HCT116 (cell line): ENCODE data around the gene IL17REL. TPM values are rescaled to one million over a fixed set of nuclear protein-coding genes. Genes with fewer than 3 reads are reported as not detected.
A peak's percentile ranks its signal among the peaks of the same experiment; 100 is the strongest.

Source experiments
- ATAC-seq: fragments of 200-7000 bp; cut with Tn5 transposase; 2 replicates; pipeline ENCODE4 v1.9.1; 2020; ENCODE audit warnings: mild to moderate bottlenecking, moderate library complexity
- BruUV-seq: library from RNA; stranded (reverse); fragments of 400-500 nt; replicated peaks from 2 replicates; lab custom pipeline; 2021; lab: Mats Ljungman, UMichigan
- CTCF ChIA-PET: fragments of 300-600 bp; sonication (Branson Sonifier 250); formaldehyde crosslinking; loops from one replicate; lab custom pipeline; 2021; ENCODE audit warnings: antibody characterized with exemption; lab: Charles Lee
- POLR2A ChIA-PET: fragments of 300-600, 350-600 bp; sonication (Branson Sonifier 250); formaldehyde crosslinking; loops from one replicate; lab custom pipeline; 2021; ENCODE audit warnings: antibody characterized with exemption; lab: Charles Lee
- RAD21 ChIA-PET, 2 experiments: fragments of 300-600 bp; sonication (Branson Sonifier 250); formaldehyde crosslinking; loops; one replicate each; lab custom pipeline; 2023; ENCODE audit warnings: low total read pairs in 2 of 2; ENCODE audit not compliant: uncharacterized antibody in 2 of 2, unreplicated experiment in 2 of 2, low non-redundant PET in 1 of 2; lab: Charles Lee
- DNase-seq: peaks from one replicate; pipeline ENCODE4 v3.0.0-alpha.2; 2010; ENCODE audit warnings: low read depth, low spot score
- H2AFZ ChIP-seq: fragments of 200-600 bp; shearing (Covaris generic), sonication (generic); 2 replicates; pipeline ENCODE4 v1.6.1; 2017; ENCODE audit warnings: low read depth, mixed run types, mixed read lengths, antibody characterized with exemption, low read length; ENCODE audit not compliant: poor library complexity, severe bottlenecking
- H3K27ac ChIP-seq: 2 replicates; pipeline ENCODE4 v1.5.1; 2012; ENCODE audit warnings: low read depth, low read length
- H3K27me3 ChIP-seq: fragments of 200-600 bp; sonication (generic); 2 replicates; pipeline ENCODE4 v1.6.1; 2016; ENCODE audit warnings: mixed run types, low read length, mixed read lengths; ENCODE audit not compliant: insufficient read depth
- H3K36me3 ChIP-seq, 2 experiments: fragments of 200-500 bp in 1 of 2; fragments of 200-600 bp in 1 of 2; sonication (Bioruptor generic) in 1 of 2; sonication (generic) in 1 of 2; 2 replicates each; pipeline versions ENCODE4 v1.5.1 to v1.6.1; 2014 to 2016; ENCODE audit warnings: low read length in 2 of 2, inconsistent platforms in 1 of 2, mixed read lengths in 1 of 2, mixed run types in 1 of 2; ENCODE audit not compliant: insufficient read depth in 2 of 2, control insufficient read depth in 1 of 2
- H3K4me1 ChIP-seq, 2 experiments: fragments of 200-600 bp in 1 of 2; sonication (generic) in 1 of 2; 2 replicates each; pipeline versions ENCODE4 v1.5.1 to v1.6.1; 2012 to 2017; ENCODE audit warnings: low read length in 2 of 2, inconsistent platforms in 1 of 2, mild to moderate bottlenecking in 1 of 2, mixed read lengths in 1 of 2, mixed run types in 1 of 2, moderate library complexity in 1 of 2; ENCODE audit not compliant: insufficient read depth in 2 of 2, control insufficient read depth in 1 of 2
- H3K4me2 ChIP-seq: fragments of 200-600 bp; sonication (generic); 2 replicates; pipeline ENCODE4 v1.6.1; 2017; ENCODE audit warnings: mixed run types, low read length, mixed read lengths
- H3K4me3 ChIP-seq, 2 experiments: fragments of 200-600 bp in 1 of 2; sonication (generic) in 1 of 2; replicated peaks in 1 of 2; 2 replicates each; pipeline ENCODE4 v1.5.1; 2011 to 2016; ENCODE audit warnings: low read length in 2 of 2, control low read depth in 1 of 2, low read depth in 1 of 2, mild to moderate bottlenecking in 1 of 2, mixed read lengths in 1 of 2, mixed run types in 1 of 2
- H3K79me2 ChIP-seq: fragments of 200-600 bp; sonication (generic); 2 replicates; pipeline ENCODE4 v1.6.1; 2017; ENCODE audit warnings: mild to moderate bottlenecking, mixed run types, low read length, moderate library complexity, mixed read lengths; ENCODE audit not compliant: insufficient read depth
- H3K9ac ChIP-seq: fragments of 200-600 bp; sonication (generic); 2 replicates; pipeline ENCODE4 v1.6.1; 2016; ENCODE audit warnings: low read length, mixed read lengths
- H3K9me2 ChIP-seq: fragments of 200-600 bp; sonication (generic), shearing (Covaris generic); 2 replicates; pipeline ENCODE4 v1.6.1; 2017; ENCODE audit warnings: mixed run types, mild to moderate bottlenecking, moderate library complexity; ENCODE audit not compliant: insufficient read depth
- H3K9me3 ChIP-seq, 2 experiments: fragments of 200-500 bp in 1 of 2; fragments of 200-600 bp in 1 of 2; sonication (Bioruptor generic) in 1 of 2; sonication (generic) in 1 of 2; 2 replicates each; pipeline ENCODE4 v1.6.1; 2014 to 2017; ENCODE audit warnings: low read length in 2 of 2, mixed read lengths in 2 of 2, inconsistent platforms in 1 of 2, low read depth in 1 of 2, mild to moderate bottlenecking in 1 of 2, mixed run types in 1 of 2, moderate library complexity in 1 of 2; ENCODE audit not compliant: control insufficient read depth in 1 of 2, insufficient read depth in 1 of 2
- H4K20me1 ChIP-seq: fragments of 200-600 bp; sonication (generic), shearing (Covaris generic); 2 replicates; pipeline ENCODE4 v1.6.1; 2017; ENCODE audit warnings: mixed run types, mild to moderate bottlenecking, moderate library complexity; ENCODE audit not compliant: insufficient read depth
- ATF3 ChIP-seq: IDR thresholded peaks from 2 replicates; pipeline ENCODE4 v1.6.1; 2012
- CBX3 ChIP-seq: IDR thresholded peaks from 2 replicates; pipeline ENCODE4 v1.6.1; 2012; ENCODE audit warnings: low read depth
- CEBPB ChIP-seq: IDR thresholded peaks from 2 replicates; pipeline ENCODE4 v1.6.1; 2012; ENCODE audit warnings: low read depth
- EGR1 ChIP-seq: IDR thresholded peaks from 2 replicates; pipeline ENCODE4 v1.6.1; 2012; ENCODE audit warnings: low read depth
- ELF1 ChIP-seq: IDR thresholded peaks from 2 replicates; pipeline ENCODE4 v1.6.1; 2012; ENCODE audit warnings: low read depth, borderline replicate concordance
- EZH2 ChIP-seq: fragments of 200-600 bp; sonication (generic); IDR thresholded peaks from 2 replicates; pipeline ENCODE4 v1.6.1; 2017; ENCODE audit warnings: antibody characterized with exemption, mixed run types
- EZH2phosphoT487 ChIP-seq: fragments of 200-600 bp; IDR thresholded peaks from 2 replicates; pipeline ENCODE4 v1.6.1; 2018; ENCODE audit warnings: antibody characterized with exemption, borderline replicate concordance
- FOSL1 ChIP-seq: IDR thresholded peaks from 2 replicates; pipeline ENCODE4 v1.6.1; 2012; ENCODE audit warnings: low read depth
- MAX ChIP-seq: IDR thresholded peaks from 2 replicates; pipeline ENCODE4 v1.6.1; 2012
- POLR2AphosphoS5 ChIP-seq: IDR thresholded peaks from 2 replicates; pipeline ENCODE4 v1.6.1; 2011; ENCODE audit warnings: mild to moderate bottlenecking, low read depth, low read length, moderate library complexity
- RAD21 ChIP-seq: IDR thresholded peaks from 2 replicates; pipeline ENCODE4 v1.6.1; 2012; ENCODE audit warnings: low read depth, mild to moderate bottlenecking
- REST ChIP-seq: IDR thresholded peaks from 2 replicates; pipeline ENCODE4 v1.6.1; 2012; ENCODE audit warnings: low read depth
- SIN3A ChIP-seq: IDR thresholded peaks from 2 replicates; pipeline ENCODE4 v1.6.1; 2012; ENCODE audit warnings: low read depth
- SP1 ChIP-seq: IDR thresholded peaks from 2 replicates; pipeline ENCODE4 v1.6.1; 2012; ENCODE audit warnings: low read depth
- SRF ChIP-seq: IDR thresholded peaks from 2 replicates; pipeline ENCODE4 v1.6.1; 2012; ENCODE audit warnings: low read depth
- YY1 ChIP-seq: IDR thresholded peaks from 2 replicates; pipeline ENCODE4 v1.6.1; 2011; ENCODE audit warnings: low read length, low read depth, moderate library complexity, mild to moderate bottlenecking; ENCODE audit not compliant: insufficient replicate concordance; ENCODE audit errors: extremely low read depth
- ZBTB33 ChIP-seq: IDR thresholded peaks from 2 replicates; pipeline ENCODE4 v1.6.1; 2011; ENCODE audit warnings: mild to moderate bottlenecking, low read length, moderate library complexity; ENCODE audit not compliant: insufficient replicate concordance; ENCODE audit errors: extremely low read depth
- ZFX ChIP-seq: fragments of 450-650 bp; IDR thresholded peaks from 2 replicates; pipeline ENCODE4 v1.6.1; 2017
- intact Hi-C: fragments of 100-400 bp; cut with micrococcal nuclease; formaldehyde crosslinking; loops from 2 replicates; pipeline ENCODE4 v1.10.0; 2022
- total RNA-seq: library from RNA; stranded (reverse); gene quantifications from one replicate; pipeline ENCODE4 v1.2.1, GENCODE V29; 2021; ENCODE audit not compliant: unreplicated experiment

IL17REL gene
- total RNA-seq, 1 experiment from 2014 or later, result not detected

GRCh38 chr22:49958366-49958921 lies 54.1 kb downstream of the IL17REL start:
- peaks cover 9% of the 10 kb centered on the region; the same call in 1 of the 2 replicates for H4K20me1 ChIP-seq
- peaks cover 19 to 36% of the 10 kb centered on the region in 2 experiments for H3K4me1 ChIP-seq
- no peak overlapping the region for H3K4me3 ChIP-seq
- TF ChIP-seq ZBTB33, result no peak
- TF ChIP-seq REST, result no peak
- no peak for TF ChIP-seq RAD21
- TF ChIP-seq CEBPB, result no peak
- TF ChIP-seq ZFX, result no peak
- no peak for TF ChIP-seq EZH2
- no peak for TF ChIP-seq ELF1
- TF ChIP-seq SP1, result no peak
- TF ChIP-seq EZH2phosphoT487, result no peak
- TF ChIP-seq YY1, result no peak
- TF ChIP-seq MAX, result no peak
- no peak for TF ChIP-seq EGR1
- TF ChIP-seq SRF, result no peak
- TF ChIP-seq POLR2AphosphoS5, result no peak
- no peak for TF ChIP-seq ATF3
- no peak for TF ChIP-seq FOSL1
- no peak for TF ChIP-seq CBX3
- TF ChIP-seq SIN3A, result no peak
- no peaks in the 10 kb centered on the region for H3K27me3 ChIP-seq
- H3K27ac ChIP-seq, result peak overlapping the region; percentile 95; the same call in 1 of the 2 replicates
- intact Hi-C loops, result no loop called here
- peaks cover 27% of the 10 kb centered on the region for H3K79me2 ChIP-seq
- no peaks in the 10 kb centered on the region for H3K9me2 ChIP-seq
- H2AFZ ChIP-seq, result no peak overlapping the region
- H3K9me3 ChIP-seq, result no peaks in the 10 kb centered on the region
- peak overlapping the region; percentile 100; the same call in 1 of the 2 replicates for H3K4me2 ChIP-seq
- CTCF ChIA-PET, result interaction anchor here (1.4 kb wide), 1 partner anchor 25 kb away, joined by 3 read pairs; no protein-coding TSS in a partner anchor
- DNase-seq (no peak), ATAC-seq (no peak)
- no TSS peak for BruUV-seq
- POLR2A ChIA-PET, result interaction anchor here (0.5 kb wide), 1 partner anchor 372 kb away, joined by 3 read pairs; no protein-coding TSS in a partner anchor
- peaks cover 6 to 19% of the 10 kb centered on the region in 2 experiments; a peak in 3 of 4 replicates for H3K36me3 ChIP-seq
- H3K9ac ChIP-seq, result no peak overlapping the region
- RAD21 ChIA-PET, result no interaction called here
